Naive thymus-derived CD4-positive, alpha-beta T cell (primary cell): ENCODE results near the gene EFEMP2. TPM values are rescaled to one million over a fixed set of nuclear protein-coding genes. Genes with fewer than 3 reads are reported as not detected.
A peak's percentile ranks its signal among the peaks of the same experiment; 100 is the strongest.

ENCODE experiments used
- ATAC-seq: fragments of 150-1000 bp; cut with Tn5 transposase; 2 replicates; pipeline ENCODE4 v1.10.0; 2021; ENCODE audit warnings: mild to moderate bottlenecking, moderate library complexity
- CTCF ChIA-PET: fragments of 350-600 bp; sonication (Branson Sonifier 250); formaldehyde crosslinking; loops from one replicate; lab custom pipeline; 2021; ENCODE audit warnings: antibody characterized with exemption; lab: Charles Lee
- POLR2A ChIA-PET: fragments of 350-600 bp; sonication (Branson Sonifier 250); formaldehyde crosslinking; loops from one replicate; lab custom pipeline; 2021; ENCODE audit warnings: antibody characterized with exemption, inconsistent platforms; lab: Charles Lee
- DNase-seq, 9 donors: peaks; one replicate each; pipeline versions ENCODE4 v3.0.0 to v3.0.0-alpha.2; 2020 to 2022; ENCODE audit warnings: mixed read lengths in 1 of 9
- H3K27ac ChIP-seq: one replicate; pipeline ENCODE4 v1.7.0; 2013; ENCODE audit warnings: mild to moderate bottlenecking, low read depth, low read length, moderate library complexity
- H3K27me3 ChIP-seq, 2 donors: one replicate each; pipeline ENCODE4 v1.7.0; 2013; ENCODE audit warnings: low read length in 2 of 2, mild to moderate bottlenecking in 2 of 2, moderate library complexity in 2 of 2; ENCODE audit not compliant: control insufficient read depth in 2 of 2, insufficient read depth in 2 of 2
- H3K36me3 ChIP-seq, 3 experiments: 1 replicate in 2 of 3; 2 replicates in 1 of 3; pipeline ENCODE4 v1.7.0; 2013; ENCODE audit warnings: low read length in 3 of 3, mild to moderate bottlenecking in 3 of 3, moderate library complexity in 1 of 3; ENCODE audit not compliant: insufficient read depth in 3 of 3, control insufficient read depth in 2 of 3
- H3K4me1 ChIP-seq, 2 donors: one replicate each; pipeline ENCODE4 v1.7.0; 2013; ENCODE audit warnings: low read length in 2 of 2, mild to moderate bottlenecking in 2 of 2, moderate library complexity in 1 of 2; ENCODE audit not compliant: control insufficient read depth in 2 of 2, insufficient read depth in 2 of 2
- H3K4me3 ChIP-seq: 2 replicates; pipeline ENCODE4 v1.7.0; 2013; ENCODE audit warnings: mild to moderate bottlenecking, low read length
- H3K9me3 ChIP-seq, 3 experiments: 1 replicate in 2 of 3; 2 replicates in 1 of 3; pipeline ENCODE4 v1.7.0; 2013; ENCODE audit warnings: low read length in 3 of 3; ENCODE audit not compliant: control insufficient read depth in 2 of 3
- H3K27ac Mint-ChIP-seq, 9 donors: one replicate each; pipeline ENCODE4 v1.8.0; 2020 to 2022; ENCODE audit warnings: mixed read lengths in 9 of 9, mild to moderate bottlenecking in 8 of 9, moderate library complexity in 5 of 9, inconsistent platforms in 2 of 9
- H3K27me3 Mint-ChIP-seq, 5 donors: one replicate each; pipeline ENCODE4 v1.8.0; 2021 to 2022; ENCODE audit warnings: mixed read lengths in 5 of 5, mild to moderate bottlenecking in 1 of 5
- H3K36me3 Mint-ChIP-seq, 5 donors: one replicate each; pipeline ENCODE4 v1.8.0; 2020 to 2022; ENCODE audit warnings: mixed read lengths in 5 of 5, mild to moderate bottlenecking in 3 of 5, inconsistent platforms in 1 of 5
- H3K4me1 Mint-ChIP-seq, 7 donors: one replicate each; pipeline ENCODE4 v1.8.0; 2020 to 2022; ENCODE audit warnings: mixed read lengths in 7 of 7, mild to moderate bottlenecking in 3 of 7, inconsistent platforms in 1 of 7
- H3K4me3 Mint-ChIP-seq, 10 donors: one replicate each; pipeline ENCODE4 v1.8.0; 2020 to 2022; ENCODE audit warnings: mild to moderate bottlenecking in 10 of 10, mixed read lengths in 10 of 10, moderate library complexity in 6 of 10, inconsistent platforms in 2 of 10
- H3K9me3 Mint-ChIP-seq, 11 donors: one replicate each; pipeline ENCODE4 v1.8.0; 2020 to 2022; ENCODE audit warnings: mixed read lengths in 11 of 11, mild to moderate bottlenecking in 4 of 11, inconsistent platforms in 1 of 11, moderate library complexity in 1 of 11
- intact Hi-C, 2 donors: fragments of 100-400 bp; cut with micrococcal nuclease; formaldehyde crosslinking; loops; one replicate each; pipeline ENCODE4 v1.15.1; 2023
- polyA plus RNA-seq, 2 donors: library from polyadenylated mRNA; unstranded; fragments of 300-500 nt; fragmentation: Illumina TruSeq; gene quantifications; one replicate each; pipeline ENCODE4 v1.2.3, GENCODE V29; 2021
- total RNA-seq, 6 experiments: library from RNA in 5 of 6; stranded (reverse) in 5 of 6; gene quantifications; 1 replicate in 5 of 6; 2 replicates in 1 of 6; pipeline ENCODE4 v1.2.3 and lab custom pipeline; 2021 to 2026

EFEMP2 gene
- total RNA-seq (10 to 100 TPM in 3 of 5 experiments, 1 to 10 TPM in 2; 5.9 to 16.0 (median 12.7) TPM), polyA plus RNA-seq (under 1 TPM; 0.40 to 0.60 TPM), total RNA-seq (lab: John Stamatoyannopoulos, UW) (11.4 reads per million, percentile 38 among the genes with 10 or more reads in this experiment)

GRCh38 chr11:65872586-65873317 lies at the start of gene EFEMP2:
Gene EFEMP2 (minus strand): TSS chr11:65872800. CDS start chr11:65872354, 446 bp downstream.
- no peaks in the 10 kb centered on the region for H3K9me3 ChIP-seq

DNA sequence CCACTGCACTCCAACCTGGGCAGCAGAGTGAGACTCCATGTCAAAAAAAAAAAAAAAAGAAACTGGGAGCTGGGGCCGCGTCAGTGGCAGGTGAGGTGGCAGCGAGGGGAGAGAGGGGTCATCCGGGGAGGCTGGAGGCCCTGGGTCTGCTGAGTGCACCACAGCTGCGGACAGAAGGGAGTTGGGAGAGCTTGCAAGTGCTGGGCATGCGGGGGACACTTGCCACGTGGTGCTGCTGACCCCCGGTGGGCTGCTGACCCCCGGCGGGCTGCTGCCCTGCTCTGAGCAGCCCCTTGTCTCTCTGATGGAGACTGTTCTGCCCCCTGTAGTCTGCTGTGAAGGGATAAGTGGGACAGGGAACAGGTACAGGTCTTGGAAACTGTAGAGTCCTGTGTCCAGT lies 49.3 kb upstream of the EFEMP2 start:
- Mint-ChIP-seq H3K4me3 (peak overlapping the region in 8 of 10 donors; percentile 7 to 74 (median 26)), H3K27ac (peak overlapping the region in 8 of 9 donors; percentile 2 to 82 (median 42)), H3K4me1 (peaks cover 18 to 41% (median 23%) of the 10 kb centered on the region in 7 donors), H3K27me3 (no peaks in the 10 kb centered on the region), H3K9me3 (no peaks in the 10 kb centered on the region), H3K36me3 (peaks cover 4 to 21% (median 13%) of the 10 kb centered on the region in 5 donors)
- Histone ChIP-seq H3K27ac (no peak overlapping the region), H3K4me1 (peaks cover 21 to 27% of the 10 kb centered on the region in 2 donors), H3K9me3 (no peaks in the 10 kb centered on the region), H3K27me3 (no peaks in the 10 kb centered on the region), H3K36me3 (peaks cover 0 to 42% (median 4%) of the 10 kb centered on the region in 3 experiments), H3K4me3 (no peak overlapping the region)
- intact Hi-C loops = no loop called here
- DNase-seq = no peak
- CTCF ChIA-PET = interaction anchor here (0.6 to 1.7 kb wide), 4 partner anchors 15 to 103 kb away, joined by 3 to 6 read pairs (median 4); partner anchors contain the start of gene CCDC85B
- POLR2A ChIA-PET = interaction anchor here (0.6 to 5.7 kb wide), 4 partner anchors 10 to 539 kb away, joined by 4 to 54 read pairs (median 6); partner anchors contain the start of genes CCDC85B and FIBP
- ATAC-seq = no peak

More at GRCh38 chr11:65872586-65873317, at the start of gene EFEMP2:
- Mint-ChIP-seq H3K36me3 (peaks cover 0 to 5% (median 0%) of the 10 kb centered on the region in 5 donors), H3K4me1 (peaks cover 7 to 32% (median 18%) of the 10 kb centered on the region in 7 donors), H3K27ac (peak within 1 kb of the TSS; percentile 71 to 92 (median 91)), H3K9me3 (no peaks in the 10 kb centered on the region), H3K4me3 (peak within 1 kb of the TSS; percentile 84 to 97 (median 91)), H3K27me3 (peaks cover 0 to 3% (median 0%) of the 10 kb centered on the region in 5 donors)
- Histone ChIP-seq H3K4me1 (peaks cover 10 to 19% of the 10 kb centered on the region in 2 donors), H3K27me3 (no peaks in the 10 kb centered on the region), H3K27ac (peak within 1 kb of the TSS; percentile 88), H3K4me3 (peak within 1 kb of the TSS; percentile 75), H3K36me3 (no peaks in the 10 kb centered on the region)
- intact Hi-C loops = loop anchor here (1.0 to 5.0 kb wide), 6 partner anchors 12 to 970 kb away; partner anchors contain the start of genes FIBP (in 2 of the 2), CFL1 (in 1 of the 2), MUS81 (in 1 of the 2) and RCE1 (in 1 of the 2)
- ATAC-seq (no peak), DNase-seq (no peak)
- CTCF ChIA-PET = interaction anchor here (1.5 to 4.7 kb wide), 3 partner anchors 12 to 13 kb away, joined by 10 to 30 read pairs (median 24); partner anchors contain the start of gene MUS81
- POLR2A ChIA-PET = interaction anchor here (1.0 to 4.8 kb wide), 6 partner anchors 12 to 33 kb away, joined by 3 to 109 read pairs (median 31); partner anchors contain the start of genes CCDC85B, CFL1, FIBP and FOSL1

- H3K27ac ChIP-seq = peak overlapping the region; percentile 91
- CTCF ChIA-PET = interaction anchor here (0.6 to 1.7 kb wide), 4 partner anchors 14 to 35 kb away, joined by 3 to 6 read pairs (median 4); partner anchors contain the start of gene CCDC85B
These were observed 48.5 kb upstream of the EFEMP2 start for GRCh38 chr11:65921033-65921555.

GRCh38 chr11:65920372-65920802 lies 47.8 kb upstream of the EFEMP2 start:
- DNase-seq = no peak
- H3K4me3 Mint-ChIP-seq = peak overlapping the region; percentile 86 to 96 (median 93)
- peaks cover 4 to 28% (median 13%) of the 10 kb centered on the region in 5 donors for H3K36me3 Mint-ChIP-seq
- ATAC-seq = no peak
- peaks cover 0 to 45% (median 4%) of the 10 kb centered on the region in 3 experiments for H3K36me3 ChIP-seq
- H3K27ac ChIP-seq = peak overlapping the region; percentile 91
- peaks cover 23 to 52% (median 28%) of the 10 kb centered on the region in 7 donors for H3K4me1 Mint-ChIP-seq
- peak overlapping the region in 8 of 9 donors; percentile 59 to 93 (median 84) for H3K27ac Mint-ChIP-seq
- H3K9me3 ChIP-seq = no peaks in the 10 kb centered on the region
- peaks cover 26 to 28% of the 10 kb centered on the region in 2 donors for H3K4me1 ChIP-seq
- no peaks in the 10 kb centered on the region for H3K27me3 Mint-ChIP-seq
- H3K4me3 ChIP-seq = peak overlapping the region; percentile 76
- H3K27me3 ChIP-seq = no peaks in the 10 kb centered on the region
- intact Hi-C loops = no loop called here
- POLR2A ChIA-PET = interaction anchor here (1.0 to 5.7 kb wide), 6 partner anchors 31 to 60 kb away, joined by 3 to 54 read pairs (median 5); partner anchors contain the start of genes CCDC85B, FIBP and MUS81
- H3K9me3 Mint-ChIP-seq = no peaks in the 10 kb centered on the region
- CTCF ChIA-PET = interaction anchor here (0.5 to 1.7 kb wide), 5 partner anchors 30 to 160 kb away, joined by 3 to 5 read pairs (median 4); partner anchors contain the start of gene CCDC85B

More at GRCh38 chr11:65921033-65921555, 48.5 kb upstream of the EFEMP2 start:
- Mint-ChIP-seq H3K4me1 (peaks cover 24 to 48% (median 30%) of the 10 kb centered on the region in 7 donors), H3K36me3 (peaks cover 4 to 28% (median 13%) of the 10 kb centered on the region in 5 donors), H3K27me3 (no peaks in the 10 kb centered on the region), H3K9me3 (no peaks in the 10 kb centered on the region), H3K27ac (peak overlapping the region in 3 of 9 donors; percentile 28 to 71 (median 59)), H3K4me3 (peak overlapping the region in 9 of 10 donors; percentile 86 to 96 (median 93))
- H3K4me3 ChIP-seq = peak overlapping the region; percentile 76
- POLR2A ChIA-PET = interaction anchor here (0.6 to 5.7 kb wide), 4 partner anchors 32 to 538 kb away, joined by 4 to 54 read pairs (median 6); partner anchors contain the start of genes CCDC85B, FIBP and MUS81
- intact Hi-C loops = no loop called here
- H3K9me3 ChIP-seq = no peaks in the 10 kb centered on the region
- H3K36me3 ChIP-seq = peaks cover 0 to 45% (median 4%) of the 10 kb centered on the region in 3 experiments
- DNase-seq = no peak
- H3K4me1 ChIP-seq = peaks cover 26 to 28% of the 10 kb centered on the region in 2 donors
- no peak for ATAC-seq
- H3K27me3 ChIP-seq = no peaks in the 10 kb centered on the region

GRCh38 chr11:65919573-65920371 lies 47.2 kb upstream of the EFEMP2 start:
- no peaks in the 10 kb centered on the region for H3K27me3 ChIP-seq
- no peaks in the 10 kb centered on the region for H3K9me3 ChIP-seq
- POLR2A ChIA-PET = interaction anchor here (0.8 to 5.7 kb wide), 7 partner anchors 13 to 60 kb away, joined by 3 to 54 read pairs (median 4); partner anchors contain the start of genes CCDC85B, FIBP and MUS81
- Mint-ChIP-seq H3K9me3 (no peaks in the 10 kb centered on the region), H3K27ac (peak overlapping the region; percentile 77 to 93 (median 89)), H3K27me3 (no peaks in the 10 kb centered on the region), H3K4me1 (peaks cover 28 to 58% (median 34%) of the 10 kb centered on the region in 7 donors), H3K4me3 (peak overlapping the region; percentile 86 to 96 (median 93)), H3K36me3 (peaks cover 4 to 33% (median 13%) of the 10 kb centered on the region in 5 donors)
- ATAC-seq (peak; percentile 35), DNase-seq (peak in 1 of 9 donors; percentile 64)
- intact Hi-C loops = loop anchor here (1.0 kb wide), 15 partner anchors 9 to 349 kb away; partner anchors contain the start of genes BANF1 (in 2 of the 2), EIF1AD (in 2 of the 2), FOSL1 (in 2 of the 2) and PCNX3 (in 2 of the 2)
- peak overlapping the region; percentile 76 for H3K4me3 ChIP-seq
- peak overlapping the region; percentile 91 for H3K27ac ChIP-seq
- H3K4me1 ChIP-seq = peaks cover 26 to 28% of the 10 kb centered on the region in 2 donors
- peaks cover 0 to 43% (median 4%) of the 10 kb centered on the region in 3 experiments for H3K36me3 ChIP-seq
- CTCF ChIA-PET = interaction anchor here (0.5 to 1.7 kb wide), 5 partner anchors 29 to 160 kb away, joined by 3 to 5 read pairs (median 4); partner anchors contain the start of gene CCDC85B
